Liver (tissue), 9 donors: ENCODE results near the gene CENPF. TPM values are rescaled to one million over a fixed set of nuclear protein-coding genes. Genes with fewer than 3 reads are reported as not detected.

Experiments
- DNase-seq: peaks from one replicate; pipeline ENCODE4 v3.0.0-alpha.2; 2017; ENCODE audit warnings: low spot score
- H3K27ac ChIP-seq, 2 donors: one replicate each; pipeline ENCODE4 v1.7.0; 2013; ENCODE audit warnings: inconsistent platforms in 2 of 2, low read length in 2 of 2, control low read depth in 1 of 2, low read depth in 1 of 2, mild to moderate bottlenecking in 1 of 2
- H3K27me3 ChIP-seq, 4 donors: one replicate each; pipeline versions ENCODE4 v1.6.1 to v1.7.0; 2013; ENCODE audit warnings: low read length in 3 of 4, inconsistent platforms in 1 of 4, mild to moderate bottlenecking in 1 of 4, moderate library complexity in 1 of 4; ENCODE audit not compliant: control insufficient read depth in 4 of 4, insufficient read depth in 4 of 4
- H3K36me3 ChIP-seq, 4 donors: one replicate each; pipeline versions ENCODE4 v1.6.1 to v1.7.0; 2013; ENCODE audit warnings: low read length in 3 of 4, mild to moderate bottlenecking in 3 of 4, low read depth in 1 of 4, moderate library complexity in 1 of 4; ENCODE audit not compliant: control insufficient read depth in 4 of 4, insufficient read depth in 3 of 4
- H3K4me1 ChIP-seq, 4 donors: one replicate each; pipeline versions ENCODE4 v1.6.1 to v1.7.0; 2013; ENCODE audit warnings: low read length in 3 of 4, mild to moderate bottlenecking in 3 of 4, moderate library complexity in 1 of 4; ENCODE audit not compliant: control insufficient read depth in 4 of 4, insufficient read depth in 4 of 4
- H3K4me3 ChIP-seq, 3 donors: one replicate each; pipeline versions ENCODE4 v1.6.1 to v1.7.0; 2013; ENCODE audit warnings: low read length in 3 of 3, control low read depth in 1 of 3, low read depth in 1 of 3, mild to moderate bottlenecking in 1 of 3
- H3K9ac ChIP-seq, 2 donors: one replicate each; pipeline ENCODE4 v1.7.0; 2013; ENCODE audit warnings: low read length in 2 of 2, mild to moderate bottlenecking in 2 of 2, moderate library complexity in 2 of 2, control low read depth in 1 of 2, low read depth in 1 of 2
- H3K9me3 ChIP-seq, 4 donors: one replicate each; pipeline versions ENCODE4 v1.6.1 to v1.7.0; 2013; ENCODE audit warnings: low read length in 3 of 4; ENCODE audit not compliant: control insufficient read depth in 4 of 4
- CTCF ChIP-seq: fragments of 150-350 bp; IDR thresholded peaks from 2 replicates; pipeline ENCODE4 v1.5.1; 2017; ENCODE audit warnings: improper control_type of control experiment, low read depth, low read length; ENCODE audit not compliant: missing input control
- EGR1 ChIP-seq, 2 donors: IDR thresholded peaks; 2 replicates each; pipeline ENCODE4 v1.6.1; 2016 to 2018; ENCODE audit warnings: antibody characterized with exemption in 2 of 2, low read depth in 2 of 2
- FOXA1 ChIP-seq: IDR thresholded peaks from 2 replicates; pipeline ENCODE4 v1.6.1; 2016; ENCODE audit warnings: antibody characterized with exemption
- FOXA2 ChIP-seq: IDR thresholded peaks from 2 replicates; pipeline ENCODE4 v1.6.1; 2016; ENCODE audit warnings: antibody characterized with exemption
- GABPA ChIP-seq, 2 donors: IDR thresholded peaks in 1 of 2; conservative IDR thresholded peaks in 1 of 2; 2 replicates each; pipeline ENCODE4 v1.6.1; 2016; ENCODE audit warnings: antibody characterized with exemption in 2 of 2, mild to moderate bottlenecking in 1 of 2, moderate library complexity in 1 of 2
- HNF4A ChIP-seq, 2 donors: conservative IDR thresholded peaks; 2 replicates each; pipeline ENCODE4 v1.6.1; 2016; ENCODE audit warnings: antibody characterized with exemption in 2 of 2, mild to moderate bottlenecking in 2 of 2
- HNF4G ChIP-seq: IDR thresholded peaks from 2 replicates; pipeline ENCODE4 v1.6.1; 2016; ENCODE audit warnings: antibody characterized with exemption
- JUND ChIP-seq, 2 donors: IDR thresholded peaks; 2 replicates each; pipeline ENCODE4 v1.6.1; 2016; ENCODE audit warnings: antibody characterized with exemption in 2 of 2
- MAX ChIP-seq: IDR thresholded peaks from 2 replicates; pipeline ENCODE4 v1.6.1; 2016; ENCODE audit warnings: antibody characterized with exemption
- NR2F2 ChIP-seq: IDR thresholded peaks from 2 replicates; pipeline ENCODE4 v1.6.1; 2016; ENCODE audit warnings: antibody characterized with exemption
- RAD21 ChIP-seq, 2 donors: IDR thresholded peaks; 2 replicates each; pipeline ENCODE4 v1.6.1; 2016; ENCODE audit warnings: antibody characterized with exemption in 2 of 2, mild to moderate bottlenecking in 2 of 2
- REST ChIP-seq: IDR thresholded peaks from 2 replicates; pipeline ENCODE4 v1.6.1; 2016; ENCODE audit warnings: antibody characterized with exemption, mild to moderate bottlenecking
- RXRA ChIP-seq, 2 donors: IDR thresholded peaks; 2 replicates each; pipeline ENCODE4 v1.6.1; 2017 to 2018; ENCODE audit warnings: antibody characterized with exemption in 2 of 2, mild to moderate bottlenecking in 1 of 2
- SP1 ChIP-seq: IDR thresholded peaks from 2 replicates; pipeline ENCODE4 v1.6.1; 2018; ENCODE audit warnings: antibody characterized with exemption, mild to moderate bottlenecking
- TAF1 ChIP-seq: conservative IDR thresholded peaks from 2 replicates; pipeline ENCODE4 v1.6.1; 2016; ENCODE audit warnings: antibody characterized with exemption, mild to moderate bottlenecking
- YY1 ChIP-seq: IDR thresholded peaks from 2 replicates; pipeline ENCODE4 v1.6.1; 2016; ENCODE audit warnings: antibody characterized with exemption, mild to moderate bottlenecking
- ZBTB33 ChIP-seq: IDR thresholded peaks from 2 replicates; pipeline ENCODE4 v1.6.1; 2016; ENCODE audit warnings: antibody characterized with exemption
- WGBS: extraction: QIAGEN DNeasy Blood & Tissue Kit; methylation state at CpG from one replicate; pipeline ENCODE4 v1.1.7; 2013; 5-methylcytosine and 5-hydroxymethylcytosine counted together
- polyA plus RNA-seq, 2 donors: library from polyadenylated mRNA; stranded (reverse) in 1 of 2; unstranded in 1 of 2; fragments of 200-250 nt in 1 of 2; fragments of >200 nt in 1 of 2; fragmentation: Nextera tagmentation in 1 of 2; extraction: Ambion mirVana in 1 of 2; gene quantifications; one replicate each; pipeline versions ENCODE4 v1.2.1 to v1.2.3, GENCODE V29; 2013 to 2015
- total RNA-seq, 2 donors: library from RNA; depleted of rRNA; stranded (reverse); fragments of >200 nt; gene quantifications; one replicate each; pipeline ENCODE4 v1.2.3, GENCODE V29; 2014
- TF ChIP-seq, protein P1 (sequence below): IDR thresholded peaks from 2 replicates; pipeline ENCODE4 v1.6.1; 2016; ENCODE audit warnings: antibody characterized with exemption
- donor health status: healthy.
- donor health status: healthy.
- donor health status: healthy.
- donor health status: healthy.
- donor health status: healthy.

CENPF gene
- total and polyA plus RNA-seq, 4 donors, result 0.08 to 47.3 (median 1.5) TPM

- Histone ChIP-seq H3K9me3 (no peaks in the 10 kb centered on the region), H3K27ac (no peak overlapping the region), H3K27me3 (no peaks in the 10 kb centered on the region), H3K9ac (no peak overlapping the region), H3K4me3 (no peak overlapping the region), H3K4me1 (no peaks in the 10 kb centered on the region), H3K36me3 (no peaks in the 10 kb centered on the region)
- WGBS, result 73% methylated on average over 2 of the region's 2 CpGs
- DNase-seq, result no peak
- TF ChIP-seq JUND (IDR thresholded peaks at IDR 0.05) (no peak), HNF4G (no peak), RAD21 (IDR thresholded peaks at IDR 0.05) (no peak), CTCF (no peak), HNF4A (conservative IDR thresholded peaks at IDR 0.05) (no peak), EGR1 (IDR thresholded peaks at IDR 0.05; ENCODE audit: low read depth in 2 of 2) (no peak), YY1 (no peak), NR2F2 (no peak), FOXA2 (no peak), RXRA (IDR thresholded peaks at IDR 0.05) (no peak), FOXA1 (no peak), GABPA (IDR thresholded peaks at IDR 0.05 in 1 of 2, conservative IDR thresholded peaks at IDR 0.05 in 1 of 2) (no peak), SP1 (no peak), ZBTB33 (no peak)
- TF ChIP-seq, protein P1, sequence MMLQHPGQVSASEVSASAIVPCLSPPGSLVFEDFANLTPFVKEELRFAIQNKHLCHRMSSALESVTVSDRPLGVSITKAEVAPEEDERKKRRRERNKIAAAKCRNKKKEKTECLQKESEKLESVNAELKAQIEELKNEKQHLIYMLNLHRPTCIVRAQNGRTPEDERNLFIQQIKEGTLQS, result no peak
Measured at GRCh38 chr1:214641214-214641895, 38.4 kb downstream of the CENPF start.

DNA sequence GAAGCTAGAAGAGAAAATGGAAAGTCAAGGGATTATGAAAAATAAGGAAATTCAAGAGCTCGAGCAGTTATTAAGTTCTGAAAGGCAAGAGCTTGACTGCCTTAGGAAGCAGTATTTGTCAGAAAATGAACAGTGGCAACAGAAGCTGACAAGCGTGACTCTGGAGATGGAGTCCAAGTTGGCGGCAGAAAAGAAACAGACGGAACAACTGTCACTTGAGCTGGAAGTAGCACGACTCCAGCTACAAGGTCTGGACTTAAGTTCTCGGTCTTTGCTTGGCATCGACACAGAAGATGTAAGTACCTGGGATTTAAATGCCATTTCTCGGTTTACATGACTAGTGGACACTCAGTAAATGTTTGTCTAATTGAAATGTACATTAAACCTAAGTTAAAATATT is 40.0 kb downstream of the CENPF start:
- Histone ChIP-seq H3K27ac (no peak overlapping the region), H3K36me3 (no peaks in the 10 kb centered on the region), H3K4me1 (no peaks in the 10 kb centered on the region), H3K4me3 (no peak overlapping the region), H3K9ac (no peak overlapping the region), H3K9me3 (no peaks in the 10 kb centered on the region), H3K27me3 (no peaks in the 10 kb centered on the region)
- WGBS, result 96% methylated on average over 8 of the region's 8 CpGs
- TF ChIP-seq RXRA (IDR thresholded peaks at IDR 0.05), result no peak
- no peak for TF ChIP-seq HNF4G
- no peak for TF ChIP-seq NR2F2
- TF ChIP-seq HNF4A (conservative IDR thresholded peaks at IDR 0.05), result no peak
- no peak for TF ChIP-seq EGR1 (IDR thresholded peaks at IDR 0.05; ENCODE audit: low read depth in 2 of 2)
- TF ChIP-seq RAD21 (IDR thresholded peaks at IDR 0.05), result no peak
- TF ChIP-seq FOXA1, result no peak
- no peak for TF ChIP-seq TAF1
- TF ChIP-seq SP1, result no peak
- TF ChIP-seq MAX, result no peak
- TF ChIP-seq ZBTB33, result no peak
- TF ChIP-seq JUND (IDR thresholded peaks at IDR 0.05), result no peak
- no peak for TF ChIP-seq YY1
- TF ChIP-seq REST, result no peak
- DNase-seq, result no peak
